Right atrium auricular region (tissue), 2 donors: ENCODE data around the gene SCAI. TPM values are rescaled to one million over a fixed set of nuclear protein-coding genes. Genes with fewer than 3 reads are reported as not detected.
"Not testable (repeated sequence)": the region's sequence is repeated elsewhere in the genome, so short reads cannot be mapped to it uniquely, and the experiment has no call there.

Experiments
- DNase-seq: peaks from one replicate; pipeline ENCODE4 v3.0.0-alpha.2; 2019; ENCODE audit warnings: low spot score
- H3K27ac ChIP-seq, 2 donors: fragments of 200-600 bp; sonication (generic); 1 replicate in 1 of 2; 2 replicates in 1 of 2; pipeline ENCODE4 v1.5.1; 2016 to 2019
- H3K27me3 ChIP-seq, 2 donors: fragments of 200-600 bp; sonication (generic); one replicate each; pipeline versions ENCODE4 v1.5.1 to v1.6.0; 2017 to 2019
- H3K36me3 ChIP-seq: fragments of 200-600 bp; sonication (generic); one replicate; pipeline ENCODE4 v1.5.1; 2016
- H3K4me1 ChIP-seq, 2 donors: fragments of 200-600 bp; sonication (generic); one replicate each; pipeline versions ENCODE4 v1.5.1 to v1.6.0; 2017 to 2019
- H3K4me3 ChIP-seq, 2 donors: fragments of 200-600 bp; sonication (generic); 1 replicate in 1 of 2; 2 replicates in 1 of 2; pipeline ENCODE4 v1.5.1; 2017 to 2019; ENCODE audit warnings: mild to moderate bottlenecking in 1 of 2, moderate library complexity in 1 of 2
- H3K9me3 ChIP-seq, 2 donors: fragments of 200-600 bp; sonication (generic); one replicate each; pipeline ENCODE4 v1.5.1; 2019
- total RNA-seq, 2 donors: library from RNA; depleted of rRNA; stranded (reverse); fragments of >200 nt; gene quantifications; one replicate each; pipeline ENCODE4 v1.1.0, GENCODE V29; 2016
- TF ChIP-seq, protein P1 (sequence below), 2 donors: fragments of 200-600 bp; sonication (generic); IDR thresholded peaks; one replicate each; pipeline ENCODE4 v1.5.1; 2019; ENCODE audit warnings: antibody characterized with exemption in 2 of 2

The SCAI gene
- total RNA-seq, 2 donors from 2014 or later: 4.0 to 5.3 TPM

GRCh38 chr9:125125523-125125922 lies 17.8 kb downstream of the SCAI start:
- peak overlapping the region in 1 of 2 donors; percentile 34 for H3K27ac ChIP-seq
- H3K27me3 ChIP-seq: no peaks in the 10 kb centered on the region
- TF ChIP-seq, protein P1, sequence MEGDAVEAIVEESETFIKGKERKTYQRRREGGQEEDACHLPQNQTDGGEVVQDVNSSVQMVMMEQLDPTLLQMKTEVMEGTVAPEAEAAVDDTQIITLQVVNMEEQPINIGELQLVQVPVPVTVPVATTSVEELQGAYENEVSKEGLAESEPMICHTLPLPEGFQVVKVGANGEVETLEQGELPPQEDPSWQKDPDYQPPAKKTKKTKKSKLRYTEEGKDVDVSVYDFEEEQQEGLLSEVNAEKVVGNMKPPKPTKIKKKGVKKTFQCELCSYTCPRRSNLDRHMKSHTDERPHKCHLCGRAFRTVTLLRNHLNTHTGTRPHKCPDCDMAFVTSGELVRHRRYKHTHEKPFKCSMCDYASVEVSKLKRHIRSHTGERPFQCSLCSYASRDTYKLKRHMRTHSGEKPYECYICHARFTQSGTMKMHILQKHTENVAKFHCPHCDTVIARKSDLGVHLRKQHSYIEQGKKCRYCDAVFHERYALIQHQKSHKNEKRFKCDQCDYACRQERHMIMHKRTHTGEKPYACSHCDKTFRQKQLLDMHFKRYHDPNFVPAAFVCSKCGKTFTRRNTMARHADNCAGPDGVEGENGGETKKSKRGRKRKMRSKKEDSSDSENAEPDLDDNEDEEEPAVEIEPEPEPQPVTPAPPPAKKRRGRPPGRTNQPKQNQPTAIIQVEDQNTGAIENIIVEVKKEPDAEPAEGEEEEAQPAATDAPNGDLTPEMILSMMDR (IDR thresholded peaks at IDR 0.05): no peak
- no peaks in the 10 kb centered on the region for H3K9me3 ChIP-seq
- no peaks in the 10 kb centered on the region for H3K36me3 ChIP-seq
- H3K4me3 ChIP-seq: no peak overlapping the region
- peaks cover 0 to 9% of the 10 kb centered on the region in 2 donors for H3K4me1 ChIP-seq
- DNase-seq: no peak

DNA sequence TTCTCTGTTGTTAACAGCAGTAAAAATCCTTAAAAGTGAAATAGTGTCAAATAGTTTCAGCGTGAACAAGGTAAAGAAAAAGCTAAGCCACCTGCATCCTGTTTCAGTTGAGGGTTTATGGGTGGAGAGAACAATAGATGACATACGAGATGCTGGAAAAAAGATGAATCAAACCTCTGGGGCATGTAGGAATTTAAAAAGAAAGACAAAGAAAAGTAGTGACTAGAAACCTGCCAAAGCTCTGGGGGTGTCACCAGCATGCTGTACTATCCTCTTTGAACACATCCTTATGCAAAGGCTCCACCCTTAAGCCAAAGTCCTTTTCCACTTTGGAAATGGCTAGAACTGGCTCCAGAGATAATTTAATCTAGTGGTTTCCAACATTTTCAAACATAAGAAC lies 22.2 kb downstream of the SCAI start:
- H3K36me3 ChIP-seq: no peaks in the 10 kb centered on the region
- no peak overlapping the region for H3K27ac ChIP-seq
- no peaks in the 10 kb centered on the region for H3K9me3 ChIP-seq
- H3K27me3 ChIP-seq: no peaks in the 10 kb centered on the region
- TF ChIP-seq, protein P1 (IDR thresholded peaks at IDR 0.05): no peak
- DNase-seq: no peak
- no peak overlapping the region for H3K4me3 ChIP-seq
- peaks cover 0 to 3% of the 10 kb centered on the region in 2 donors for H3K4me1 ChIP-seq

GRCh38 chr9:125119643-125120286 lies 23.6 kb downstream of the SCAI start:
- no peaks in the 10 kb centered on the region for H3K4me1 ChIP-seq
- no peaks in the 10 kb centered on the region for H3K27me3 ChIP-seq
- TF ChIP-seq, protein P1 (IDR thresholded peaks at IDR 0.05): no peak
- no peak for DNase-seq
- no peak overlapping the region for H3K27ac ChIP-seq
- H3K9me3 ChIP-seq: no peaks in the 10 kb centered on the region
- no peak overlapping the region for H3K4me3 ChIP-seq
- H3K36me3 ChIP-seq: no peaks in the 10 kb centered on the region

DNA sequence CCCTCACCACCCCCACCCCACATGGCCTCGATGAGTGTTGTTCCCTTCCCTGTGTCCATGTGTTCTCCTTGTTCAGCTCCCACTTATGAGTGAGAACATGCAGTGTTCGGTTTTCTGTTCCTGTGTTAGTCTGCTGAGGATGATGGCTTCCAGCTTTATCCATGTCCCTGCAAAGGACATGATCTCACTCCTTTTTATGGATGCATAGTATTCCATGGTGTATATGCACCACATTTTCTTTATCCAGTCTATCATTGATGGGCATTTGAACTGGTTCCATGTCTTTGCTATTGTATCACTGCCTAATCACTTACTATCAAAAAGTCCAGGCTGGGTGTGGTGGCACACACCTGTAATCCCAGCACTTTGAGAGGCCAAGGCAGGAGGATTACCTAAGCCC lies 24.6 kb downstream of the SCAI start:
- DNase-seq, H3K36me3 ChIP-seq, H3K27ac ChIP-seq, H3K9me3 ChIP-seq, H3K27me3 ChIP-seq, H3K4me3 ChIP-seq, H3K4me1 ChIP-seq: not testable (repeated sequence)

DNA sequence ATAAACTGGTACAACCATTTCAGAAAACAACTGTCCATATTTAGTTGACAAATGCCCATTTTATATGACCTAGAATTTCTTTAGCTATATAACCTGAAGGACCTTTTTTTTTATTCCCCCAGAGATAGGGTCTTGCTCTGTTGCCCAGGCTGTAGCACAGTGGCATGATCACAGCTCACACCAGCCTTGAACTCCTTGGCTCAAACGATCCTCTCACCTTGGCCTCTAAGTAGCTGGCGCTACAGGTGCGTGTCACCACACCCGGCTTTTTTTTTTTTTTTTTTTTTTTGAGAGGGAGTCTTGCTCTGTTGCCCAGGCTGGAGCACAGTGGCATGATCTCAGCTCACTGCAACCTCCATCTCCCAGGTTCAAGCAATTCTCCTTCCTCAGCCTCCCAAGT lies 28.8 kb downstream of the SCAI start:
- not testable (repeated sequence) for H3K9me3 ChIP-seq, H3K36me3 ChIP-seq, H3K4me1 ChIP-seq, H3K4me3 ChIP-seq, DNase-seq, H3K27ac ChIP-seq, H3K27me3 ChIP-seq

- TF ChIP-seq, protein P1 (IDR thresholded peaks at IDR 0.05): no peak
- no peaks in the 10 kb centered on the region for H3K4me1 ChIP-seq
- DNase-seq: no peak
- no peak overlapping the region for H3K27ac ChIP-seq
- H3K4me3 ChIP-seq: no peak overlapping the region
- no peaks in the 10 kb centered on the region for H3K36me3 ChIP-seq
- no peaks in the 10 kb centered on the region for H3K9me3 ChIP-seq
- H3K27me3 ChIP-seq: no peaks in the 10 kb centered on the region
These were observed 32.9 kb downstream of the SCAI start for GRCh38 chr9:125110464-125110863.

- not testable (repeated sequence) for H3K9me3 ChIP-seq, H3K4me1 ChIP-seq, H3K27me3 ChIP-seq, DNase-seq, H3K4me3 ChIP-seq, H3K27ac ChIP-seq, H3K36me3 ChIP-seq
These were observed 34.8 kb downstream of the SCAI start for GRCh38 chr9:125108541-125108940.
